ENCODE measurements around the gene PCDH9. TPM values are rescaled to one million over a fixed set of nuclear protein-coding genes. Genes with fewer than 3 reads are reported as not detected.

PCDH9 gene
- total RNA-seq, 1 experiment from 2014 or later, result 0.11 TPM

DNA sequence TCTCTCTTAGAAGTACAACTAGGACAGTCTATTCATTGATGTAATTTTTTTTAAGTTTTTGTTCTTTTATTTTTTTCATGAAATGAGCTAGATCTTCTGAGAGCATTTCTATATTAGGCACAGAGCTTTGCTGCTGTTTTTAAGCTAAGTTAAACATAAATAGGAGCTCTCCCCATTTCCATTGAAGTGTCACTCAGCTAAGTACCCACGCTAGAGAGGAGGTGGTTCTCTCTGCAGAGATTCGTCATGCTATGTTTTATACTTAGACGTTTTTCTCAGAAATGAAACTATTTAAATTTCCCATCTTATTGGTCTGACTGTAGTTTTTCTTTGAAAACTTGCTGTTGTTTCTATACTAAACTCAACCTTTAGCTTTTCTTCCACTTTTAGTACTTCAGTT is 271.5 kb downstream of the PCDH9 start:
- TF ChIP-seq, protein P1, sequence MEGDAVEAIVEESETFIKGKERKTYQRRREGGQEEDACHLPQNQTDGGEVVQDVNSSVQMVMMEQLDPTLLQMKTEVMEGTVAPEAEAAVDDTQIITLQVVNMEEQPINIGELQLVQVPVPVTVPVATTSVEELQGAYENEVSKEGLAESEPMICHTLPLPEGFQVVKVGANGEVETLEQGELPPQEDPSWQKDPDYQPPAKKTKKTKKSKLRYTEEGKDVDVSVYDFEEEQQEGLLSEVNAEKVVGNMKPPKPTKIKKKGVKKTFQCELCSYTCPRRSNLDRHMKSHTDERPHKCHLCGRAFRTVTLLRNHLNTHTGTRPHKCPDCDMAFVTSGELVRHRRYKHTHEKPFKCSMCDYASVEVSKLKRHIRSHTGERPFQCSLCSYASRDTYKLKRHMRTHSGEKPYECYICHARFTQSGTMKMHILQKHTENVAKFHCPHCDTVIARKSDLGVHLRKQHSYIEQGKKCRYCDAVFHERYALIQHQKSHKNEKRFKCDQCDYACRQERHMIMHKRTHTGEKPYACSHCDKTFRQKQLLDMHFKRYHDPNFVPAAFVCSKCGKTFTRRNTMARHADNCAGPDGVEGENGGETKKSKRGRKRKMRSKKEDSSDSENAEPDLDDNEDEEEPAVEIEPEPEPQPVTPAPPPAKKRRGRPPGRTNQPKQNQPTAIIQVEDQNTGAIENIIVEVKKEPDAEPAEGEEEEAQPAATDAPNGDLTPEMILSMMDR (IDR thresholded peaks at IDR 0.05; ENCODE audit: insufficient read depth in 1 of 2, low read depth in 1 of 2, low read length in 1 of 2, severe bottlenecking in 1 of 2, unreplicated experiment in 1 of 2), result no peak
- H3K9me3 Mint-ChIP-seq (ENCODE audit: unreplicated experiment), result no peaks in the 10 kb centered on the region
- Histone ChIP-seq H3K4me1 (no peaks in the 10 kb centered on the region), H3K4me3 (ENCODE audit: low read depth, low read length) (no peak overlapping the region), H3K36me3 (ENCODE audit: control insufficient read depth, insufficient read depth, low read length) (no peaks in the 10 kb centered on the region), H3K9me3 (no peaks in the 10 kb centered on the region), H3K27me3 (replicated peaks; ENCODE audit: control insufficient read depth, insufficient read depth, low read length) (no peaks in the 10 kb centered on the region)
- no peak overlapping the region for H3K4me3 Mint-ChIP-seq (ENCODE audit: unreplicated experiment)
- intact Hi-C loops (cut with micrococcal nuclease; ENCODE audit: unreplicated experiment), result no loop called here
- no TSS peak for BruUV-seq (replicated peaks)
- POLR2A ChIA-PET, result no interaction called here
- no peaks in the 10 kb centered on the region for H3K27me3 Mint-ChIP-seq (ENCODE audit: insufficient read depth, unreplicated experiment)
- CTCF ChIA-PET, result interaction anchor here (0.9 kb wide), 1 partner anchor 14 kb away, joined by 3 read pairs; no protein-coding TSS in a partner anchor
- no peak for DNase-seq
- no peak overlapping the region for H3K27ac Mint-ChIP-seq (ENCODE audit: unreplicated experiment)
- no peaks in the 10 kb centered on the region for H3K4me1 Mint-ChIP-seq (ENCODE audit: low read depth, unreplicated experiment)
- H3K36me3 Mint-ChIP-seq (ENCODE audit: insufficient read depth, unreplicated experiment), result no peaks in the 10 kb centered on the region

DNA sequence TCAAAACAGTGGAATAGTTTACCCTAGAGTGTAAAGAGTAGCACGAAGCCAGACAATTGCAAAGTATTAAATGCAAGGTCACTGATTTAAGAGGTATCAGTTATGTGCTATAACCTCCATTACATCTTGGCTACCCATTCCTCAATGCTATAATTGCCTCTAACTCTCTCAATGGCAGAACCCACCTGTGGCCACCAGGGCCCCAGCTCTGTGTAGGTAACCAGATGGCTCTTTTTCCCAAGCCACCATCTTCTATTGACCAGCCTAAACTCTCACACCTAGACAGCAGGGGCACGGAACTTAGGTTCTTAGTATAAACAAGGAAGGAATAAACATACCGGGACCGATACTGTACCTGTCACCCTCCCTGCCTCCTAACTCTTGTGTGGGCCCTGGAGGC is 277.6 kb downstream of the PCDH9 start:
- Mint-ChIP-seq H3K4me1 (ENCODE audit: low read depth, unreplicated experiment) (no peaks in the 10 kb centered on the region), H3K4me3 (ENCODE audit: unreplicated experiment) (no peak overlapping the region), H3K36me3 (ENCODE audit: insufficient read depth, unreplicated experiment) (no peaks in the 10 kb centered on the region), H3K9me3 (ENCODE audit: unreplicated experiment) (no peaks in the 10 kb centered on the region), H3K27me3 (ENCODE audit: insufficient read depth, unreplicated experiment) (peaks cover 4% of the 10 kb centered on the region), H3K27ac (ENCODE audit: unreplicated experiment) (no peak overlapping the region)
- DNase-seq, result no peak
- no peaks in the 10 kb centered on the region for H3K4me1 ChIP-seq
- POLR2A ChIA-PET, result no interaction called here
- intact Hi-C loops (cut with micrococcal nuclease; ENCODE audit: unreplicated experiment), result no loop called here
- H3K4me3 ChIP-seq (ENCODE audit: low read depth, low read length), result no peak overlapping the region
- CTCF ChIA-PET, result no interaction called here
- no peaks in the 10 kb centered on the region for H3K27me3 ChIP-seq (replicated peaks; ENCODE audit: control insufficient read depth, insufficient read depth, low read length)
- TF ChIP-seq, protein P1 (IDR thresholded peaks at IDR 0.05; ENCODE audit: insufficient read depth in 1 of 2, low read depth in 1 of 2, low read length in 1 of 2, severe bottlenecking in 1 of 2, unreplicated experiment in 1 of 2), result no peak
- no TSS peak for BruUV-seq (replicated peaks)
- H3K36me3 ChIP-seq (ENCODE audit: control insufficient read depth, insufficient read depth, low read length), result no peaks in the 10 kb centered on the region
- H3K9me3 ChIP-seq, result no peaks in the 10 kb centered on the region

DNA sequence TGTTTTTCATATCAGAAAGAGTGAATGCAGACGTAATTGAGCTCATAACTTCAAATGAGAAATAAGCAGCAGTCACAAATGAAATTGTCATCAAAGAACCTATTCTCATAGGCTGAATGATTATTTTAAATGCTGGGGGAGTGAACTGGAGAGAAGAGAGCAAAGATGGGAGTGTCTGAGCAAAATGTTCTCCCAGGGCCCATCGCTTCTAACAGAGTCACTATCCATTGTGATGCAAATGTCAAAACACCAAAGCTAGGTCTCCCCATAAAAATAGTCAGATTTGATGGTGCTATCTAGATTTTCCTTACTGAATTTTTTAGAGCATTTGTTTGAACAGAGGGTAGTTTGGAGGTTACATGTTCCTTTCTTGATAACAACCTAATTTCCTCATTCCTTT is 278.7 kb downstream of the PCDH9 start:
- CTCF ChIA-PET, result no interaction called here
- no peak for DNase-seq

More for the DNA sequence above, 278.7 kb downstream of the PCDH9 start:
- TF ChIP-seq, protein P1 (IDR thresholded peaks at IDR 0.05; ENCODE audit: insufficient read depth in 1 of 2, low read depth in 1 of 2, low read length in 1 of 2, severe bottlenecking in 1 of 2, unreplicated experiment in 1 of 2), result no peak
- H3K4me1 ChIP-seq, result no peaks in the 10 kb centered on the region
- Mint-ChIP-seq H3K27ac (ENCODE audit: unreplicated experiment) (no peak overlapping the region), H3K4me3 (ENCODE audit: unreplicated experiment) (no peak overlapping the region), H3K4me1 (ENCODE audit: low read depth, unreplicated experiment) (no peaks in the 10 kb centered on the region), H3K9me3 (ENCODE audit: unreplicated experiment) (no peaks in the 10 kb centered on the region), H3K27me3 (ENCODE audit: insufficient read depth, unreplicated experiment) (peaks cover 4% of the 10 kb centered on the region), H3K36me3 (ENCODE audit: insufficient read depth, unreplicated experiment) (no peaks in the 10 kb centered on the region)
- H3K4me3 ChIP-seq (ENCODE audit: low read depth, low read length), result no peak overlapping the region
- H3K36me3 ChIP-seq (ENCODE audit: control insufficient read depth, insufficient read depth, low read length), result no peaks in the 10 kb centered on the region
- H3K9me3 ChIP-seq, result no peaks in the 10 kb centered on the region
- H3K27me3 ChIP-seq (replicated peaks; ENCODE audit: control insufficient read depth, insufficient read depth, low read length), result no peaks in the 10 kb centered on the region
- no TSS peak for BruUV-seq (replicated peaks)
- intact Hi-C loops (cut with micrococcal nuclease; ENCODE audit: unreplicated experiment), result no loop called here
- POLR2A ChIA-PET, result no interaction called here

All from Caco-2 (cell line).